NCI-H226 (cell line): Measurements from ENCODE around the gene ITGAL.
"Not testable (repeated sequence)": the region's sequence is repeated elsewhere in the genome, so short reads cannot be mapped to it uniquely, and the experiment has no call there.

Experiments
- DNase-seq: peaks from one replicate; pipeline ENCODE4 v3.0.0-alpha.2; 2015

The ITGAL gene

DNA sequence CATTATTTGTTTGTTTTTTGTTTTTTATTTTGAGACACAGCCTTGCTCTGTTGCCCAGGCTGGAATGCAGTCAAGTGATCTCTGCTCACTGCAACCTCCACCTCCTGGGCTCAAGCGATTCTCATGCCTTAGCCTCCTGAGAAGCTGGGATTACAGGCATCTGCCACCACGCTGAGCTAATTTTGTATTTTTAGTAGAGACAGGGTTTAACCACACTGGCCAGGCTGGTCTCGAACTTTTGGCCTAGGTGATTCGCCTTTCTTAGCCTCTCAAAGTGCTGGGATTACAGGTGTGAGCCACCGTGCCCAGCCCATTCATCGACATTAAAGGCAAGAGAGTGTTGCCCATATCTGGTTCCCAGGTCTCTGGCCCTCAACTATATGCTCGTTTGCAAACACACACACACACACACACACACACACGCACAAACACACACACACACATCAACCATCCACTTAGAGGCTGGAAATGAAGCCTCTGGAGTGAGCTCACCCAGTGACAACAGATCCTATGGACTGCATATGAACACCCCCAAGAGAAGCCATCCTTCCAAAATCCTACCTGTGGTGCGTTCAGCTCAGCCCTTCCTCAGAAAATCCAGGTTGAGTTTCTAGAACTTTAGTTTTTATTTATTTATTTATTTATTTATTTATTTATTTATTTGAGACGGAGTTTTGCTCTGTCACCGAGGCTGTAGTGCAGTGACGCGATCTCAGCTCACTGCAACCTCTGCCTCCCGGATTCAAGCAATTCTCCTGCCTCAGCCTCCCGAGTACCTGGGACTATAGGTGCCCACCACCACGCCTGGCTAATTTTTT, 14.6 kb upstream of the ITGAL start:
- DNase-seq: no peak

DNA sequence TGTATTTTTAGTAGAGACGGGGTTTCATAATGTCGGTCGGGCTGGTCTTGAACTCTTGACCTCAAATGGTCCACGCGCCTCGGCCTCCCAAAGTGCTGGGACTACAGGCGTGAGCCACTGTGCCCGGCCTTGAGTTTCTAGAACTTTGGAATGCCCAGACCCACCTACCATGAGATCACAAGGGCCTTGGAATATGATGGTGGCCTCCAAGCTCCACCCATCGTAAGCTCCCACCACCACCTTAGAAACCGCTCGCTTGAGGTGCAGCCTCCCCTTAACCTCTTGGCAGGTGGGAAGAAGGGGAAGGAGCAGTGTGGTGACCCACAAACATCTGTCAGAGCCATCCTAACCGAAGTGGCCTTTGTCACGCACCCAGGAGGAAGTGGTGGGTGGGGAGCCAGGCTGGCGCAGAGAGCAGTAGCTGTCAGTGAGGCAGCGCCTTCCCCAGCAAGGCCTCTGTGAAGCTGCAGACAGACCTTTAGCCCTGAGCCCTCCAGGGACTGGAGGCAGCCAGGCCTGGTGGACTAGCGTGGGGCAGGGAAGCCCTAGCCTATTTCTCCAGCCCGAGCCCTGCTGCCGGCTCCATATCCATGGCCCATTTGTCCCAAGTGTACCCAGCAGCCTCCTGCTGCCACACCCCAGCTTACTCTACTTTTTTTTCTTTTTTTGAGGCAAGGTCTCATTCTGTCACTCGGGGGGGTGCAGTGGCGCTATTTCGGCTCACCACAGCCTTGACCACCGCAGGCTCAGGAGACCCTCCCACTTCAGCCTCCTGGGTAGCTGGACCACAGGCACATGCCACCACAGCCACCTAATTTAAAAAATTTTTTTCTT, 13.8 kb upstream of the ITGAL start:
- no peak for DNase-seq

GRCh38 chr16:30459456-30459855, 13.1 kb upstream of the ITGAL start:
- DNase-seq: no peak

DNA sequence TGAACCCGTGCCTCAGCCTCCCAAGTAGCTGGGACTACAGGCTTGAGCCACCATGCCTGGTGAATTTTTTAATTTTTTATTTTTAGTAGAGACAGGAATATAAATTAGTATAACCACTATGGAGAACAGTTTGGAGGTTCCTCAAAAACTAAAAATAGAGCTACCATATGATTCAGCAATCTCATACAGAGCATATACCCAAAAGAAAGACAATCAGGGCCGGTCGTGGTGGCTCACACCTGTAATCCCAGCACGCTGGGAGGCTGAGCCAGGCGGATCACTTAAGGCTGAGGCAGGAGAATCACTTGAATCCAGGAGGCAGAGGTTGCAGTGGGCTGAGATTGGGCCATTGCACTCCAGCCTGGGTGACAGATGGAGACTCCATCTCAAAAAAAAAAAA, 11.1 kb upstream of the ITGAL start:
- not testable (repeated sequence) for DNase-seq

DNA sequence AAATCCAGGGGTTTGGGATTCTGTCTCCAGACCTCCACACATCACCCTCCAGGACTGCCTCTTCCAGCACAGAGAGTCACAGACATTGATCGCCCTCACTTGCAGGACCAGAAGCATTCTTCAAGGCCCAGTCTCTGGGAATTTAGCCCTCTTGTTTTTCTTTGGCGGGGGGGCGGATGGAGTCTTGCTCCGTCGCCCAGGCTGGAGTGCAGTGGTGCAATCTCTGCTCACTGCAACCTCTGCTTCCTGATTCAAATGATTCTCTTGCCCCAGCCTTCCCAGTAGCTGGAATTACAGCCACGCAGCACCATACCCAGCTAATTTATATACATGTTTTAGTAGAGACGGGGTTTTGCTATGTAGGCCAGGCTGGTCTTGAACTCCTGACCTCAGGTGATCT, 8.5 kb upstream of the ITGAL start:
- no peak for DNase-seq

- DNase-seq: no peak
These were observed 2.4 kb upstream of the ITGAL start for GRCh38 chr16:30470170-30470512.

GRCh38 chr16:30470632-30470995, 1.9 kb upstream of the ITGAL start:
- no peak for DNase-seq

- DNase-seq: no peak
These were observed 910 bp downstream of the ITGAL start for GRCh38 chr16:30473231-30474073.

- no peak for DNase-seq
These were observed 1.5 kb downstream of the ITGAL start for GRCh38 chr16:30474074-30474452.

DNA sequence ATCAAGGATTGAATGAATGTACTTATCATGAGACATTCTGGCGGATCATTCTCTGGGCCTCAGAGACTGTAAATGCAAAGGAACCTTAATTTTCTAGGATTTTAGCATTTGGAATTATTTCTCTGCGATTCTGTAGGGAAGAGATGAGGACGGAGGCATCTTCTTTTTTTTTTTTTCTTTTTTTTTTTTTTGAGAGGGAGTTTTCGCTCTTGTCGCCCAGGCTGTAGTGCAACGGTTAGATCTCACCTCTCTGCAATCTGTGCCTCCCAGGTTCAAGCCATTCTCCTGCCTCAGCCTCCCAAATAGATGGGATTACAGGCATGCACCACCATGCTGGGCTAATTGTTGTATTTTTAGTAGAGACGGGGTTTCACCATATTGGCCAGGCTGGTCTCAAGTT, 2.1 kb downstream of the ITGAL start:
- no peak for DNase-seq

DNA sequence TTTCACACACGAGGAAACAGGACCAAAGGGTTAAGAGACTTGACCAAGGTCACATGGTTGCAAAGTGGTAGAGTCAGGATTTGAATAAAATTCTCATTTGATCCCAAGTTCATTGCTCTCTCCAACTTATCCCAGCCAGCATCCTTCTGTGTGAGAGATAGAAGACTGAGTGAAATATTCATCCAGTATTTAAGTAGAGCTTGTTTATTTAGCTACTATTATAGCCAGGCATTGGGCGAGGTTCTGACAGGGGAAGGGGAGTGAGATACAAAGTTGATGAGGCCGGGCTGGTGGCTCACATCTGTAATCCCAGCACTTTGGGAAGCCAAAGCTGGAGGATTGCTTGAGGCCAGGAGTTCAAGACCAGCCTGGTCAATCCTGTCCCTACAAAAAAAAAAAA, 4.4 kb downstream of the ITGAL start:
- no peak for DNase-seq

- DNase-seq: not testable (repeated sequence)
These were observed 5.2 kb downstream of the ITGAL start for GRCh38 chr16:30477773-30478172.

GRCh38 chr16:30478766-30479478, 6.4 kb downstream of the ITGAL start:
- DNase-seq: no peak

- no peak for DNase-seq
These were observed 8.8 kb downstream of the ITGAL start for GRCh38 chr16:30481381-30481780.

- no peak for DNase-seq
These were observed 9.8 kb downstream of the ITGAL start for GRCh38 chr16:30482366-30482765.

GRCh38 chr16:30484887-30485286, 12.3 kb downstream of the ITGAL start:
- no peak for DNase-seq

DNA sequence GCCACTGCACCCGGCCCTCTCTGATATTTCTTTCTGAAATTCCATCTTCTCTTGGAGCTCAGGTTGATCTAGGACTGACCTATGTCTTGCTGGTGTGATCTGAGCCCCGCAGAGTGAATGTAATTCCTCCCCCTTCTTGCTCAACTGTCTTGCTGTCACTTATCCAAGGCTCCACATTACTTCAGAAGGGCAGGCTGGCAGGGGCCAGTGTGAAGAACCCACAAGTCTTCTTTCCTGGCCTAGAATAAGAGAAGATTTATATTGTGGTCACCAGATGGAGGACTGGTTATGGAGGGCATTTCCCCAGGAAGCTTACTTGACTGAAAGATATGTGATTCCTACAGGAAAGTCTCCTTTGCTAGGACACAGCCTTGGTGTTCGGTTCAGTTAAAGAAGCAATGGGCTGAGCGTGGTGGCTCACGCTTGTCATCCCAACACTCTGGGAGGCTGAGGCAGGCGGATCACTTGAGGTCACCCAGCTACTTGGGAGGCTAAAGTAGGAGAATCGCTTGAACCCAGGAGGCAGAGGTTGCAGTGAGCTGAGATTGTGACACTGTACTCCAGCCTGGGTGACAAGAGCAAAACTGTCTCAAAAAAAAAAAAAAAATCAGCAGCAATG, 13.4 kb downstream of the ITGAL start:
- DNase-seq: no peak

- no peak for DNase-seq
These were observed 16.4 kb downstream of the ITGAL start for GRCh38 chr16:30488764-30489605.

DNA sequence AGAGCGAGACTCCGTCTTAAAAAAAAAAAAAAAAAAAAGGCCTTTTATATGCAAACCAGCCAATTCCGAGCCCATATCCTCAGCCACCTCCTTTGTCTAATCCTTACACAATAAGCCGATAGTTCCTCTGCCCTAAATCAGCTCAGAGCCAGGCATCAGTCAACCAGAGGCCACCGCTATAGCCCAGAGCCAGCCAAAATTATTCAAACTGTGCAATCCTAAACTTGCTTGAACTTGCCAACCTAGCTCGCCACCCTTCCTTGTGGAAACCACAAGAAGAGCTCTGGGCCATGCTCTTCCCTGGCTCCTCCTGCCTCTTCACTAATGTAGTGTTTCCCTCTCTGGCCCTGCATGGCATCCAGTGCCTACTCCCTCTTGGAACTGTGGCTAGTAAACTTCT, 17.7 kb downstream of the ITGAL start:
- no peak for DNase-seq

GRCh38 chr16:30491229-30491628, 18.7 kb downstream of the ITGAL start:
- DNase-seq: no peak

- no peak for DNase-seq
These were observed 19.3 kb downstream of the ITGAL start for GRCh38 chr16:30491744-30492308.
